ENCODE data around the gene KSR2. TPM values are rescaled to one million over a fixed set of nuclear protein-coding genes. Genes with fewer than 3 reads are reported as not detected.

Gene KSR2
- total RNA-seq, 1 donor from 2014 or later: 0.25 TPM

DNA sequence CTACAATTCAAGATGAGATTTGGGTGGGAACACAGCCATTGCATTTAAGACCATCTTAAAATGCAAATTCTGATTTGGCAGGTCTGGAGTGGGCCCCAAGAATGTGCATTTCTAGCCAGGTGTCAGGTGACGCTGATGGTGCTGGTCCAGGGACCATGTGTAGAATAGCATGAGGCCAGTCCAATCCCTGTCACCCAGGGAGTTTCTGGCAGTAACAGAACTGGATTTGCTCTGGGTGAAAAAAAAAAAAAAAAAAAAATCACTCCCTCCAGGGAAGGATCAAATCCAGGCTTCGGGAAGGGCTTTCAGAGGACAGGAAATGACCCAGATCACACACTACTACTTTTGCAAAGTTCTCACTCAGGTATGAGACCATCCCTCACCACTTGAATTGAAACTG is 394.1 kb downstream of the KSR2 start:
- Histone ChIP-seq H3K27ac (no peak overlapping the region), H3K36me3 (no peaks in the 10 kb centered on the region), H3K27me3 (no peaks in the 10 kb centered on the region), H3K4me3 (no peak overlapping the region), H3K9me3 (no peaks in the 10 kb centered on the region), H3K4me1 (no peaks in the 10 kb centered on the region)
- intact Hi-C loops (cut with DNase I): no loop called here
- DNase-seq (ENCODE audit: extremely low spot score in 2 of 2): no peak
- TF ChIP-seq POLR2AphosphoS5 (IDR thresholded peaks at IDR 0.05; ENCODE audit: insufficient read depth in 1 of 2, low read depth in 1 of 2): no peak
- no peak for TF ChIP-seq POLR2A (IDR thresholded peaks at IDR 0.05)
- TF ChIP-seq, protein P1, sequence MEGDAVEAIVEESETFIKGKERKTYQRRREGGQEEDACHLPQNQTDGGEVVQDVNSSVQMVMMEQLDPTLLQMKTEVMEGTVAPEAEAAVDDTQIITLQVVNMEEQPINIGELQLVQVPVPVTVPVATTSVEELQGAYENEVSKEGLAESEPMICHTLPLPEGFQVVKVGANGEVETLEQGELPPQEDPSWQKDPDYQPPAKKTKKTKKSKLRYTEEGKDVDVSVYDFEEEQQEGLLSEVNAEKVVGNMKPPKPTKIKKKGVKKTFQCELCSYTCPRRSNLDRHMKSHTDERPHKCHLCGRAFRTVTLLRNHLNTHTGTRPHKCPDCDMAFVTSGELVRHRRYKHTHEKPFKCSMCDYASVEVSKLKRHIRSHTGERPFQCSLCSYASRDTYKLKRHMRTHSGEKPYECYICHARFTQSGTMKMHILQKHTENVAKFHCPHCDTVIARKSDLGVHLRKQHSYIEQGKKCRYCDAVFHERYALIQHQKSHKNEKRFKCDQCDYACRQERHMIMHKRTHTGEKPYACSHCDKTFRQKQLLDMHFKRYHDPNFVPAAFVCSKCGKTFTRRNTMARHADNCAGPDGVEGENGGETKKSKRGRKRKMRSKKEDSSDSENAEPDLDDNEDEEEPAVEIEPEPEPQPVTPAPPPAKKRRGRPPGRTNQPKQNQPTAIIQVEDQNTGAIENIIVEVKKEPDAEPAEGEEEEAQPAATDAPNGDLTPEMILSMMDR (IDR thresholded peaks at IDR 0.05): no peak

DNA sequence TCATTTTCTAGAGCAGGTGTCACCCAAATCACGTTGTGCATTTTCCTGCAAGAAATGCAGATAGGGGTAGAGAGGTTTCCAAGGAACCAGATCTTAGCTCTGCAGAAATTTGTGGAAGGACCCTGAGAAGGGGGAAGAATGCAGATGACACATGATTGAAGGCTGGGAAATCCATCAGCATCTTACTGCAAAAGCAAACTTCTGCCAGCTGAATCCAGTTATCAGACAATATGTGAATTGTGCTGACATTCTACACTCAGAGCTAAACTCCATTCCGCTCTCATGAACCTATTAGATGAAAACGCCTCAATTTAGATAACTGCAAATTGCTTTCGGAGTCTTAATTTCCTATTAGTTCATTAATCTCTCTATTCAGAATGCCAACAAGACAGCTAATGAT is 396.0 kb downstream of the KSR2 start:
- Histone ChIP-seq H3K36me3 (no peaks in the 10 kb centered on the region), H3K27me3 (no peaks in the 10 kb centered on the region), H3K4me3 (no peak overlapping the region), H3K9me3 (no peaks in the 10 kb centered on the region), H3K4me1 (no peaks in the 10 kb centered on the region), H3K27ac (no peak overlapping the region)
- TF ChIP-seq POLR2AphosphoS5 (IDR thresholded peaks at IDR 0.05; ENCODE audit: insufficient read depth in 1 of 2, low read depth in 1 of 2) (no peak), POLR2A (IDR thresholded peaks at IDR 0.05) (no peak)
- TF ChIP-seq, protein P1 (IDR thresholded peaks at IDR 0.05): no peak
- DNase-seq (ENCODE audit: extremely low spot score in 2 of 2): no peak
- intact Hi-C loops (cut with DNase I): no loop called here

DNA sequence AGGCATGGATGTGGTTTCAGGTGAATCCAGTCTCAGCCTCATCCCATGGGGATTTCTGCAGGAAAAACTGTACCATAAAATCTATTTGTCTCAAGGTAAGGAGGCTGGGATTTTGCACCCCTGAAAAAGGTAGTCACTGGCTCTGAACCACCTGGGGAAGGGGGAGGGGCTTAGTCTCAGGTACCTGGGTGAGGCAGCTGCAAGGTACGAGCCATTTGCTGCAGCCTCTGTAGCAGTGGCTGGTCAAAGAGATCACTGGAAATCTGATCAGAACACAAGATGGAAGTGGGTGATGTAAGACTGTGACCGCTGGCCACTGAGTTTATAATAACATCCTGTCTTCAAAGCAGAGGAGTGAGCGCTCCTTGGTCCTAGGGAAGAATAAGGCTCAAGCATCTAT is 397.5 kb downstream of the KSR2 start:
- Histone ChIP-seq H3K27ac (no peak overlapping the region), H3K4me3 (no peak overlapping the region), H3K4me1 (no peaks in the 10 kb centered on the region), H3K36me3 (no peaks in the 10 kb centered on the region), H3K9me3 (no peaks in the 10 kb centered on the region), H3K27me3 (no peaks in the 10 kb centered on the region)
- intact Hi-C loops (cut with DNase I): no loop called here
- TF ChIP-seq, protein P1 (IDR thresholded peaks at IDR 0.05): no peak
- TF ChIP-seq POLR2A (IDR thresholded peaks at IDR 0.05) (no peak), POLR2AphosphoS5 (IDR thresholded peaks at IDR 0.05; ENCODE audit: insufficient read depth in 1 of 2, low read depth in 1 of 2) (no peak)
- no peak for DNase-seq (ENCODE audit: extremely low spot score in 2 of 2)

DNA sequence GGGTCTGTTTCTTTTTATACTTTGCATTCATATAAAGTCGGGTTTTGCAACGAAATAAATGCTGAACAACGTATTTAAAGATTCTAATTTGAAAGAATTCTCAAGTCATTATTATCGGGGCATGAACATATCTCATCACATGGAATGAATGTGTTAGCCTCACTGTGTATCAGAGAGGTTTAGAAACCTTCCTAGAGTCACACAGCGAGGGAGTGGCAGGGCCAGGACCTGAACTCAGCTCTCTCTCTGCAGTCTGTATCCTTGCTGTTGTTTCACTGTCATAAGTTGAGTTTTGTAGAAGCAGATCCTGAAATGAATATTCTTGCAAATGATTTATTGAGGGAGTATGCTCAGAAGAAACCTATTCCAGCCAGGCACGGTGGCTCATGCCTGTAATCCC is 398.2 kb downstream of the KSR2 start:
- DNase-seq (ENCODE audit: extremely low spot score in 2 of 2): no peak
- no peaks in the 10 kb centered on the region for H3K27me3 ChIP-seq
- TF ChIP-seq, protein P1 (IDR thresholded peaks at IDR 0.05): no peak
- TF ChIP-seq POLR2AphosphoS5 (IDR thresholded peaks at IDR 0.05; ENCODE audit: insufficient read depth in 1 of 2, low read depth in 1 of 2): no peak
- TF ChIP-seq POLR2A (IDR thresholded peaks at IDR 0.05): no peak
- H3K36me3 ChIP-seq: no peaks in the 10 kb centered on the region
- H3K4me3 ChIP-seq: no peak overlapping the region
- H3K9me3 ChIP-seq: no peaks in the 10 kb centered on the region
- H3K27ac ChIP-seq: no peak overlapping the region
- no peaks in the 10 kb centered on the region for H3K4me1 ChIP-seq
- intact Hi-C loops (cut with DNase I): no loop called here

DNA sequence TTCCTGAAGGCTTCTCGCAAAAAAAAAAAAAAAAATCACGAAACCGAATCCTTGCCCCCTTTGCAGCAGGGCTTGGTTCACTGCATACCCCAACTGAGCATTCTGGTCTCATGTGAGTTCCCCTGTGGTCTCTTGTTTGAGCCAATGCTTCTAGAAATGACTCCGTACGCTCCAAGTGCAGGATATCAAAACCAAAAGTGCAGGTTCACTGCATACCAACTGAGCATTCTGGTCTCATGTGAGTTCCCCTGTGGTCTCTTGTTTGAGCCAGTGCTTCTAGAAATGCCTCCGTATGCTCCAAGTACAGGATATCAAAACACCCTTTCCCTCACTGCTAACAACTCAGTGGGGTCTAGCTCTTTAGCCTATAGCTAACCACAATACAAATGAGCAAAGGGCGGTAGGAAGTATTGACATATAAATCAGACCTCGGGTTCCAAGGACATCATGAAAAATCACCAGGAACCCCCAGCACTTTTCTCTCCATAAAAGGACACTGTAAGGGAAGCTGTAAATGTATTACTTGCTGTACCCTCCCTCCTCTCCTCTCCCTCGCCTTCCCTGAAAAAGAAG is 401.1 kb downstream of the KSR2 start:
- Histone ChIP-seq H3K27me3 (no peaks in the 10 kb centered on the region), H3K4me3 (no peak overlapping the region), H3K4me1 (no peaks in the 10 kb centered on the region), H3K36me3 (no peaks in the 10 kb centered on the region), H3K9me3 (no peaks in the 10 kb centered on the region), H3K27ac (no peak overlapping the region)
- no peak for TF ChIP-seq POLR2AphosphoS5 (IDR thresholded peaks at IDR 0.05; ENCODE audit: insufficient read depth in 1 of 2, low read depth in 1 of 2)
- TF ChIP-seq POLR2A (IDR thresholded peaks at IDR 0.05): no peak
- TF ChIP-seq, protein P1 (IDR thresholded peaks at IDR 0.05): no peak
- intact Hi-C loops (cut with DNase I): no loop called here
- DNase-seq (ENCODE audit: extremely low spot score in 2 of 2): no peak
